HG03460 (cell line): ENCODE results near the gene CTBP1.

Experiments
- ATAC-seq: cut with Tn5 transposase; IDR thresholded peaks from one replicate; pipeline ENCODE4 v1.9.1; 2021; ENCODE audit not compliant: unreplicated experiment

The CTBP1 gene

DNA sequence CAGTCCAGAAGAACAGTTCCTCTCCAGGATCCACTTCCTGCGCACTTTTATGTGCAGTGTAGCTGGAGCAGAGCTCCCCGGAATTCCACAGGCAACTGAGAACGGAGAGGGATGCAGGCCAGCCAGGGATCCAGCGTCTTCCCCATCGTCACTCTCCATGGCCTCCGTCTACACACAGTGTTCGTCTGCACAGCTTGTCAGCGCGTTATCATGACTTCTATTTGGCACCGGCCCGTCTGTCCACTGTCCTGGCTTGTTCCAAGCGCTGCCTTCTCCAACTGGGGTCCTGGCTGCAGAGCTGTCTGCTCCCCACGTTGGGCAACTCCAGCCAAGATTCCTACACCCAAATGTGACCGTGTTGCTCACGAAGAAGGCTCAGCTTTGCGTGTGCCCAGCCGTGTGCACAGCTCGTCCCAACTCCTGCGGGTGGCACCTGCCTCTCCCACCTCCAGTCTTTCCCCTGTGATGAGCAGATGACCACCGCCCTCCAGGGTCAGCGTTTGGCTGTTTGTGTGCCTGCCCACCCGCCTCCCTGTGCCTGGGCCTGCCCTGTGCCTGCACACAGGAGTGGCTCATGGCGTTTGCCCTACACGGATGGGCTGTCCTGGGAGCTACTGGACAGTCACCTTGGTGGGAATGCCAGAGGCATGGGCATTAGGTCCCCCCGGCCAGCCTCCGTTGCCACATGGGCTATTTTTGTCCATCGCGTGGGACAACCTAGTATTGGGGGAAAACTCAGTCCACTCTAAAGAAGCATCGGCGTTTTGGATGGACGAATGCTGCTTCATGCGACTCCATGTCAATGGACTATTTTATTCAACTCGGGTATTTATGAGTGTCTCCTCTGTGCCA, 2.2 kb upstream of the CTBP1 start:
- ATAC-seq, result no peak

DNA sequence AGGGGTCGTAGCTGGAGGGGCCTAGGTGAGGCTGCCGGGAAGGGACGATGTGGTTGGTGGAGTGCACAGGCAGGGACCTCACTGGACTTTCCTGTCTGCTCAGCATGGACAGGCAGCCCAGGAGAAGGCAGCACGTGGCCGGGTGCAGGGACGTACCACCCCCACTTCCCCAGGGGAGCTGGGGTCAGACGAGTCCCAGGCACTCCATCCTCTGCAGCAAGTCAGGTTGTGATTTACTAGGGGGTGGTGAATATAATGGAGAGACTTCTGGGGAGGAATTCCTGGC, 1.5 kb upstream of the CTBP1 start:
- ATAC-seq, result no peak

- peak; percentile 11 for ATAC-seq
These were observed 999 bp upstream of the CTBP1 start for GRCh38 chr4:1249731-1250526.

- ATAC-seq, result peak; percentile 43
These were observed 309 bp upstream of the CTBP1 start for GRCh38 chr4:1249148-1249730.

GRCh38 chr4:1247864-1248244, 1.1 kb downstream of the CTBP1 start:
- ATAC-seq, result peak; percentile 8

GRCh38 chr4:1246901-1247863, 1.7 kb downstream of the CTBP1 start:
- ATAC-seq, result no peak

DNA sequence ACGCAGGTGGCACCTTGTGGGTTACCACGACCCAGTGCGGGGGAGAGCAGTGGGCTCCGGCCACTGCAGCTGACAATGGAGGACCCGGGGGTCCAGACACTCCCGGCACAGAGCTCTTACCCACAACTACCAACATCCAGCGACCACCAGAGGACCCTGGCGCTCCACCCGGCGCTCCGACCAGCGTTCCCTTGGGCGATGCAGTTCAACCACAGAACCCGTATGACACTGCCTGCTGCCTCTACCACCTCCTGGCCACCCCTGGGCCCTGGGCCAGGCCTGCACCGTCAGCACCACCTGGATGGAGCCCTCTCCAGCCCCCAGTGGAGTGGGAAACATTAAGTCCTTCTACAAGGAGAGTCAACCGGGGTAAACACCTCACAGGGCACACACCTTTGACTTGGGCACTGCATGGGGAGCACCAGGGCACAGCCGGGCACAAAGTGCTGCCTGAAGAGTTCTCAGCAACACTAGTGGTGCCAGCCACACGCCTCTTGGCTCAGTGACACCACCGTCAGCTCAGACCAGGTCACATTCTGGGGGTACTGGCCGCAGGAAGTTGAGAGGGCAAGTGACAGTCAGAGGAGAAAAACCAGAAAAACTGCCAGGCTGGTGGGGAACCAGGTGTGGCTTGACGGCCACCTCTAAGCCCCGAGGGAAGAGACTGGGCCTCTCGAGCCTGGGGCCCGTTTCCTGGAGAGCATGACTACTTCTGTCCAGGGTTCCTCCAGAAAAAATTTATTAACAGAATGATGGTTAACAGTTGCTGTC, 2.6 kb downstream of the CTBP1 start:
- ATAC-seq, result no peak

DNA sequence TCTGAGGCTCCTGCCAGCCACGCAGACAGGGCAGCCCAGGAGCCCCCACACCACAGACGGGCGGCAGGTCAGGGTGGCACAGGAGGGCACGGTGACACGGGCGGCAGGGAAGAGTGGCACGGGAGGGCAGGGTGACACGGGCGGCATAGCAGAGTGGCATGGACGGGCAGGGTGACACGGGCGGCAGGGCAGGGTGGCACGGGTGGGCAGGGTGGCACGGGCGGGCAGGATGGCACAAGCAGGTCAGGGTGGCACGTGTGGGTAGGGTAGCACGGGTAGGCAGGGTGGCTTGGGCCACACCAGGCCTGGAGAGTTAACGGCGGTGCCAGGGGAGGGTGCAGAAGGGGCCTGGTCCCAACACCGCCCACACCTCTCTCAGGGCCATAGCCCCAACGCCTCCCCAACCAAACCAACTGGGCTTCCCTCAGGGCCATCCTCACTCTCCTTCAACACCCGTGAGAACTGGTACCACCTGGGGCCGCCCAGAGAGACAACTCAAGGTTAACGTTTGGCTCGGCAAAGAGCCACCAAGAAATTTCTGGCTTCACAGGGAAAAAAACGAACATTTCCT, 3.4 kb downstream of the CTBP1 start:
- no peak for ATAC-seq

DNA sequence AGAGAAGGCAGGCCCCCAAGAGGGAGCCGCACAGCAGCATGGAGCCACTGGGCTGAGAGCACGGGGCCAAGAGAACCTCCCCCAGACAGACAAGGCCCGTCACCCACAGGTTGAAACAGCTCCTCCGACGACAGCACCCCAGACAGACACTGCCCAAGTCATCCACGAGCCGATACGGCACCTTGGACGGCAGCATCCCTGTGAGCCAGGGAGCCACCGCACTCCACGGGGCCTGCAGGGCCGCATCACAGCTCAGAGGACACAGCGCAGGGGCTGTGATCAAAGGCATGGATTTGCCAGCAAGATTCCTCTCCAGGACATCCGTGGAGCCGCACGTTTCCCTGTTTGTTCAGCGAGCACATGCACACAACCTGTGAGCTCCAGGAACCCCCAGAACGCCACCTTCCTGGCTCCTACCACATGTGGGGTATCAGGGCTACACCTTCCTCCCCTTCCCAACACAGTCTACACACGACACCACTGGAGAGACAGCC, 3.9 kb downstream of the CTBP1 start:
- no peak for ATAC-seq

DNA sequence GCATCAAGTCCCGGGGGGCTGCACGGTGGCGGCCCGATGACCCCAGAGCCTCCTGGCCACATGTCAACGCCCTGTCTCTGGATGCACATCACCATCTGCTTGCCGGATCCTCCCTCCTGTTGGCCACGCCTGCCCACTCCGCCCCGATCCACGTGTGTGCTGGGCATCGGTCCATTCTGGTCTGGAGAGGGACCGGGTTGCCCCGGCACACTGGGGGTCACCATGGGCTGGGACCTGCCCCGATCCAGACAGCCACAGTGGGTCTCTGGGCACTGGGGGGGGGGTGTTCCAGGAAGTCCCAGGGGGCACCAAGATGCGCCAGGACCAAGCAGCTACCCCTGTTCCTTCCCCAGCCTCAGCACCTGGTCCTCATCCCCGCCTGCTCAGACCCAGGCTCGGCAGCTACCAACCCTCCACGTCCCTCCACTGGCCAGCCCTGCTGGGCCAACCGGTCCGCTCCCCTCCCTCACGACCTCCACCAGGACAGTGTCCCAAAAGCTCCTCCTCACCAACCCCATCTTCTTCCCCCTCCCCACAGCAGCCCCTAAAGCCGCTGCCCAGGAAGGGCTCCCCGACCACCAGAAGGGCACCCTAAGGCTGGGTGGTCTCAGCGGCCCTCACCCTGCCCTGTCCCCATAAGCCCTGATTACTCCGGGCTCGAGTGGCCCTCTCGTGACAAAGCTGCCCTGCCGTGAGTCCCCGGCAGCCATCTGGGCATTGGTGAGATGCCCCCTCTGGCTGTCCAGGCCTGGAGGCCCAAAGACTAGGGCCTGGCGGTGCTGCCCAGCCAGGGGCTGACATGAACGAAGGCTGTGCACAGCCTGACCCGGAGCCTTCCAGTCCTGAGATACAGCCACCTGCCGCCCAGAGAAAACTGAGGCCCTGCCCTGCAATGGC, 4.6 kb downstream of the CTBP1 start:
- no peak for ATAC-seq

- no peak for ATAC-seq
These were observed 5.4 kb downstream of the CTBP1 start for GRCh38 chr4:1243451-1244080.

DNA sequence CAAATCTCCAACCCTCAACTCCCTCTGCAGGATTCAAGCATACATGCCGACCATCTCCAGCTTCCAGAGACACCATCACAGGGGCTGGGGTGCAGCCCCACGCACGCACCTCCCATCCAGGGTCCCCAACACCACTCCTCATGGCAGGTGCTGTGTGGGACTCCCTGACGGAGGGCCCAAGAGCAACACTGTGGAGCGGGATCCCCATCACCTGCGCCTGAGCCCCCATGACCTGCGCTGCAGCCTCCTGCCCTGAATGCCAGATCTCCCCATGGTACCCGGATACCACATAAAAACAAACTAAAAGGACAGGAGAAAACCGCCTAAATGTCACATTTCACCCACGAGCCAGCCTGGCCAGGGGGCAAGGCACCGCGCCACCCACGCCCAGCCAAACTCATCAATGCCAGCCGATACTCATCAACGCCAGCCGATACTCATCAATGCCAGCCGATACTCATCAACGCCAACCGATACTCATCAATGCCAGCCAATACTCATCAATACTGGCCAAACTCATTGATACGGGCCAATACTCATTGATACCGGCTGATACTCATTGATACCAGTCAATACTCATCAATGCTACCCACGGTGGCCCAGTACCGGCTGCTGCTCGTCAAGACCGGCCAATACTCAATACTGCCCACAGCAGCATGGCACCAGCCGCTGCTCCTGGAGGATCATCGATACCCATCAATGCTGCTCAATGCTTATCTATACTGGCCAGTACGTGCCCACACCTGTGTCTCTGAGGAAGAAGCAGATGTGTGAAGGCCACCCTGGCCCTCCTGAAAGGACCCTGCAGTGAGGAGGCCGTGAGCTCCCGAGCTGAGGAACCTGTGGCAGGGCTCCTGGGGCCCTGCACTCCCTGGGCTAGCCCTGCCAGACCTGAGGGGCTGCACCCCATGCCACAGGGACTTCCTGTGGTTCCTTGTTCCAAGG, 6.2 kb downstream of the CTBP1 start:
- no peak for ATAC-seq

DNA sequence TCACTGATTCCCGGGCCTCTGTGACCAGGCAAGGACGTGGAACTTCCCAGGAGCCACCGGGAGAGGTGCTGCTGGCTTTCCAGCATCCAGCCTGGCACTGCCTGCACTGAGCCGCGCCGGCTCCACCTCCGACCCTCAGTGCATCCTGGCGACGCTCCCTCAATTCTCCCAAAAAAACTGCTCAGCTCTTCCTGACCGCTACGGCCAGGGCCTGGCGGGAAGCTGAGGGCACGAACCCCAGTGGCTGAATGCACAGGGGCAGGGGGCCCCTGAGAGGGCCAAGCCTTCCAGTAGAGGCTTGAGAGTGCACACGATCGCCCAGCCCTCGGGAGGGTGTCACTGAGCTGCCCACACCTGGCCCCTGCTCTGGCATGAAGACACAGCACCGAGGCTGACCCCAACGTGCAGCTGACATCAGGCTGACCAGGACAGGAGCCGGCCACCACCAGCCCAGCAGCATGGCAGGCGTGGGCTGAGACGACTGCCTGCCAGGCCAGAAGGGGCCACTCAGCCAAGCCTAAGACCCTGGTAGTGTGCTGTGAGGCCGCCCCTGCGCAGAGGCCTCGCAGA, 6.9 kb downstream of the CTBP1 start:
- ATAC-seq, result no peak

- ATAC-seq, result no peak
These were observed 7.4 kb downstream of the CTBP1 start for GRCh38 chr4:1241466-1241935.

DNA sequence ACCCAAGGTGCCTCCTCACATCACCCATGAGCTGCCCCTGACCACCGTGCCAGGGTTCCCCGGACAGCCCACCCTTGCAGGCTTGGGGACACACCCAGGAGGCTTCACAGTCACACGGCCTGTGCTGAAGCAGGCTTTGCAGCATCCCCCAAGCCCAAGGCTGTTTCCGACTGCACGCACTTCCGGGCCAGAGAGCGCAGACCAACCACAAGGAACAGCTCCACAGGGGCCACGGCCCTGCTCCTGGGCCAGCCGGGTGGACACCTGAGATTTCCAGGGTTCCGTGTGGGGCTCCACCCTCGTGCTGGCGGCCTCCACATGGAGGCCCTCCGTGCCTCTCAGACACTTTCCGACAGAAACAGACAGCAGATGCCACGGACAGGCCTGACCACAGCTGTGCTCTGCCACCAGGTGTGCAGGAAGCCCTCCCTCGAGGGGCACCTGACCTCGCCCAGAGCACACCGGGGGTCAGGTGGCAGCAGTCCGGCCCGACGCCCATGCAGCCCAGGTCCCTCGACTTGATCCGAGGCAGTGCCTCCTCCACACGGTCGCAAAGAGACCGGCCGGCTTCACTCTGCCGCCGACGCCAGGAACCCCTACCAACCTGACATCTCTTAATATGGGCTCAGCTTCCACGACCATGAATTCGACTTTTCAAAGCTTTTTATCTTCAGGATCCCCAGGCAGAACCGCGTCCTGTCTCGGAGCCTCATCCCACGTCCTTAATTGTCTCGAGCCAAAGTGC, 8.0 kb downstream of the CTBP1 start:
- ATAC-seq, result no peak

GRCh38 chr4:1239950-1240307, 9.0 kb downstream of the CTBP1 start:
- no peak for ATAC-seq
